Measurements from ENCODE around the gene ZPBP2.

GRCh38 chr17:39867084-39867879, 720 bp upstream of the ZPBP2 start:
- TF ChIP-seq CTCF (optimal IDR thresholded peaks at IDR 0.05 in 1 of 3, IDR thresholded peaks at IDR 0.05 in 1 of 3, conservative IDR thresholded peaks at IDR 0.05 in 1 of 3; ENCODE audit: extremely low read depth in 1 of 3, insufficient read depth in 2 of 3, low read length in 3 of 3) (no peak), EZH2 (IDR thresholded peaks at IDR 0.05; ENCODE audit: low read length) (no peak)

Measured in keratinocyte (primary cell).